A204.1 (cell line): ENCODE measurements around the gene MED7.

Source experiments
- FAIRE-seq: peaks from 2 replicates; lab custom pipeline; 2012; peaks lifted over from hg19 to GRCh38; lab: Jason Lieb, UNC

The MED7 gene

DNA sequence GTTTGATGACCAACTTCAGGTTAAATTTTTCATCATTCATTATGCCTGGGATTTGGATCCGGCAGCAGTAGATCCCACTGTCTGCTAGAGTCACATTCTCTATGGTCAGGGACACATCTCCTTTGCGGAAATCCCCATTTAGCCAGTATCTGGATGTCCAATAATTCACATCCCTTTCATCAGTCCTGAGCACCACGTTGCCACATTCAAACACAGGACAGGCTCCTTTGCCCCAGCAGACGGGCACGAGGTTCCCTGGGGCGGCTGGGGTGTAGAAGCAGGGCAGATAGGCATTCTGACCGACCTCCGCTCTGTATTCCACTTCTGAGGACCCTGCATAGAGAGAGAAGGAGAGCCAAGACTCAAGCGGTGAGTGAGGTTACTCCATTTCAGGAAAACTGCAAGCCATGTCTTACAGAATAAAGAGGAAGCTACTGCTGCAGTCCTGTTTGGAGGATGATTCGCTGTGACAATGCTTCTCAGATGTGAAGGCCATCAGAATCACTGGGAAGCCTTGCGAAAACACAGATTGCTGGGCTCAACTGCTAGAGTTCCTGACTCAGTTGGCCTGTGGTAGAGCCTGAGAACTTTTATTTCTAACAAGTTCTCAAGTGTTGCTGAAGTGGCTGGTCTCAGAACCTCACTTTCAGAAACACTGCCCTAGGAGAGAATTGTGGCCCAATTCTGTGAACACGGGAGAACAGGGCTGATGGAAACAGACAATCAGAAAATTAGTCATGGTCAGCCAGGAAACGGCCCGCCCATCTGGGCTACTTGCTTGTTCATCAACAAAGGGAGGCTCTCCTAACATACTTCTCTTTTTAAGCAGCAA is 35.8 kb downstream of the MED7 start:
- no peak for FAIRE-seq

DNA sequence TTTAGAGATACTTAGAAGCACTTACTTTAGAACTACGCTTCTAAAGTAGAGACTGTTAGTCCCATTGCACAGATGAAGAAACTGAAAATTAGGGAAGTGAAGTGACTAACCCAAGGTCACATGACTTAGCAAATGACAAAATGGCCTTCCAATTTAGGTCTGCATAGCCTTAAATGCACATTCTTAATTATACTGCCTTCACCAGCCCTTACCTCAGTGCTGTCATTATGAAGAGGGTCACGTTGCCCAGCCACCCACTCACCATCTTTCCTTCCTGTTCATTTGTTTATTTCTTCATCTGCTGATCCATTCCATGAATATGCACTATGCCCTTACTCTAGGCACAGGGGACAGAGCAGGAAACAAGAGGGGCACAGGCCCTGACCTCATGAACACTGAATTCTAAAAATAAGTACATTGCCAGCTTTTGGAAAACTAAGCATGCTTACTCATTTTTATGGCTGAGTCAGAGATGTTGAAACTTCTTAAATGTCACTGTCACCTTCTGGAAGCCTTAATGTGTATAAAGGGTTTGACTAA is 42.5 kb downstream of the MED7 start:
- no peak for FAIRE-seq

DNA sequence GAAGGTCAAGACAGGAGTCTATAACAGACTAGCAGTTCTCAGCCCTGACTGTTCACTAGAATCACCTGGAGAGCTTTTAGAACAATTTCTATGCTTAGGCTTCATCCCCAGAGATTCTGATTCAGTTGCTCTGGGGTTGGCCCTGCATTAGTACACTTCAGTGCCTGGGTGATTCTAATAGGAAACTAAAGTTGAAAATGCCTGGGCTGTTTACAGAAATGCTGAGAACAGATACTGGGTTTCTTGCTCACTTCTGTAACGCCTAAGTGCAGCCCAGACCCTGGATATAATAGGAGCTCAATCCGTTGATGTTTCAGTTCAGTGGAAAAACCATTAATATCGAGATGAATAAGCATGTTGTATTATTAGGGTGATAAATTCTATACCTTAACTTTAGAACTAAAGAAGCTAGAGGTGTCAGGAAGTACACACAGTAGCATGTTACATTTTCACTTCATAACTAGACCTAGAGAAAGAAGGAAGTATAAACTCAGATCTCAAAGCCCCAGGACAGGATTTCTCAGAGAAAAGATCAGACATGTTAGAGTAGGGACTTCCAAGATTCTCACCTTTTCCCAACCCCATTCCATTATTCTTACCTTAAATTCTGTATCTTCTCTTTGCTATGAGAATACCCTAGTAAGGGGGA is 54.2 kb downstream of the MED7 start:
- no peak for FAIRE-seq
